HG02798 (cell line): ENCODE results near the gene MMAB.

Experiments used
- ATAC-seq: cut with Tn5 transposase; IDR thresholded peaks from one replicate; pipeline ENCODE4 v1.9.1; 2021; ENCODE audit warnings: mild to moderate bottlenecking; ENCODE audit not compliant: unreplicated experiment, poor library complexity

Gene MMAB

DNA sequence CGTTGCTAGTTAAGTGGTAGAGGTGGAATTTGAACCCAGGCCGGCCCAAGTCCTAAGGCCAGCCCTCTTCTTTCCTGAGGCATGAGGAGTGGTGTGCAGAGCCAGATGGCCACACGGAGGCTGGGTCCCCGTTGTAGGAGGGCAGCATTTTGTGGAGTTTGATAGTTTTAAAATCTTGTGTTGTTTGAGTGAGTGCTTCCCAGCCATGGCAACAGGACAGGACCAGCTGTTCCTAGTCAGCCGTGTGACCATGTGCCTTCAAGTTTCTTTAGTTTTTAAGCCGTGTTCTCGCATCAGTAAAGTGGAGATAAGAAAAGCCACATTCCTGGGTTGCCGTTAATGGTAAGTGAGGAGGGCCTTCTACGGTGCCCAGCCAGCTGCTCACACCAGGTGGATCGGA lies 51.5 kb downstream of the MMAB start:
- ATAC-seq = no peak

DNA sequence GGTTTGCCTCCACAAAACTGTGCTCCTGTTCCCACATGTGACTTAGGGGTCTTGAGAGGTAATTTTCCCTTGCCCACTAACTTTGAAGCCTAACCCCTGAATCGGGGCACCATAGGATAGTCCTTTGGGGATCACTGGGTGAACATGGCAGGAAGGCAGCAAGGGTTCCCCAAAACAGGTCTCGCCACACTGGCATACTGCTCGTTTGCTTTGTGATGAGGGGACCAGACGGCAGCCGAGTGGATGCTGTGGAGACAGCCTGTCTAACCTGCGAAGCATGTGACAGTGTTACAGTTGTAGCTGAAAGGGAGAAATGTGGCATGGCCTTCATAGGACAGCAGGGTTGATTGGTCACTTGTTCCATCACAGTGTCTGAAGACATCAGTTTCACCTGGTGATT lies 53.5 kb downstream of the MMAB start:
- ATAC-seq = no peak

DNA sequence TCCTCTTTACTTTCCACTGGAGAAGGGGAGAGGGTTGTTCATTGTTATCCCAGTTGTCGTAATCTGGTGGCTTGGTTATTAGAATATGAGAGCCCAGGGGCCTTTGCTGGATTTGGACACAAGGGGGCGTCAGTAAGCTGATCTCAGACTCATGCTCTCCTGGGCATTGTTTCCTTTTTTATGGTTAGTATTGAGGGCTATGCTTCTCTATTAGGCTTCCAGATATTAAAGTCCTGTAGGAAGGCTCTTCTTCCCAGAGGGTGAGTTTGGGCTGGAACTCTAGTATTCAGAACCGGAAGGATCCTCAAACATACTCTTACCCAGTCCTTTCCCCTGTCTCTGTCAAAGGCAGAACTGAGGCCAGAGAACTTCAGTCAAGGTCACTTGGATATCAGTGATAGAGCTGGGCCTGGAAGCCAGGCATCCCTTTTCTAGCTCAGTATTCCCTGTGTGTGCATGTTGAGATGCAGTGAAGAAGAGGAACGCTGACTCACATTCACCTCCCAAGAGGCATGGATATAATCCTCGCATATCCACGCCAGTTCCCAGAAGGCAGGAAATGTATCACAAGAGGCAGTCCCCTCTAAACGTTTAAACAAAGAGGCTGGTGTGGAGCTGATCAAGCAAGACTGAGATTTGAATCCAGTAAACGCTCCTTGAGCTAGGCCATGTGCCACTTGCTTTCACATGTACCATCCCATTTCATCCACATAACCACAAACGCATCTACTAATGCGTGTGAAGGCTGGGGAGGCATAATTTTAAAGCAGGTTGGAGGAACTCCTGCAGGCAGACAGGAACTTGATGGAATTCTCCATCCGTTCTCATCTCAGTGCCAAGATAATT lies 54.3 kb downstream of the MMAB start:
- no peak for ATAC-seq

DNA sequence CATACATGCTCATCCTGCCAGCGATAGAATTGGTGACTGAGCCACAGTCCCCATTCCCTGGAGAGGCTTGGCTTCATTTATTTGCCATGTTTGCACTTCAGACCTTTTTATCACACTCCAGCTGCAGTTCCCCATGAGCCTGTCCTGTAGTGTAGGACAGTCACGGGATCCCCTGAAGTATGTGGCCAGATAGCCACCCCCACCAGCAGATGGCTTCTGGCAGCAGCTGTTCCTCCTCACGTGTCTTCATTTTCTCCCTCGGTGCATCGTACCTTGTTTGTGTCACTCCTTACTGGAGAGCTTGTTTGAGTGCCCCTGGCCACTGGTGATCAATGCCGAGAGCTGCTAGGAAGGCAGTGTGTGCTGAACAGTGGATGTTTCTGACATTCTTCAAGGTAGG lies 55.7 kb downstream of the MMAB start:
- ATAC-seq = no peak

DNA sequence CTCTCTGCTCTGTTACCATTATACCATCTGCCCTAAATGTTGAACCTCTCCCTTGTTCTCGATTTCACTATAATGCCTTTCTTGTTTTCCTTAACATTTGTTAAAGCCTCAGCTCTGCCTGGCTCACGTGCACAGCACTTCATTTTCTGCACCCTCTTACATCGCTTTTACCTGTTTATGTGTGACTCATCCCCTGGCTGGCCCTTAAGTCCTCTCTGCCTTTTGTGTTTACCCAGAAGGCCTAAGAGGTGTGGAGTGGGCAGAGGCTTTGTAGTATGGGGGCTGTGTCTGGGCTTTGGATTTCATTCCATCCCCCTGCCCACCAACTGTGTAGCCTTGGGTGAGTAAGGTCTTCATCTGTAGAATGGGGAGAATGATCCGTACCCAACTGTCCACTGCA lies 59.3 kb downstream of the MMAB start:
- ATAC-seq = no peak

DNA sequence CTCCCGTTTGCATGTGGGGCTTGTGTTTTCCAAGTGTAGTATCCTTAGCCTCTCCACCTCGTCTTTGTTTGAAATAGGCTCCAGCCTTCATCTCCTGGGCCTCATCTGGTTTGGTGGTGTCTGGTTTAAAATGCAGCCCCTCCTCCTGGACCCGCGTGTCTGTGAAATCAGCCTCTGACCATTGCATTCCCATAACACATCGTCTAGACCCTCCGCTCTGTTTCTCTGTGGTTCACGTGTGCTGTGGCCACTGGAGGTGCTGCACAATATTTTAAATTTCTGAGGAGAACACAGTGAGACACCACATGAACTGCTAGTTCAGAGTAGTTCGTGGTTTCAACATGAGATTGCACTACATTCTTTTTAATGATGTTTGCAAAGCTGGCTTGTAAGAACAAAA lies 60.3 kb downstream of the MMAB start:
- no peak for ATAC-seq

DNA sequence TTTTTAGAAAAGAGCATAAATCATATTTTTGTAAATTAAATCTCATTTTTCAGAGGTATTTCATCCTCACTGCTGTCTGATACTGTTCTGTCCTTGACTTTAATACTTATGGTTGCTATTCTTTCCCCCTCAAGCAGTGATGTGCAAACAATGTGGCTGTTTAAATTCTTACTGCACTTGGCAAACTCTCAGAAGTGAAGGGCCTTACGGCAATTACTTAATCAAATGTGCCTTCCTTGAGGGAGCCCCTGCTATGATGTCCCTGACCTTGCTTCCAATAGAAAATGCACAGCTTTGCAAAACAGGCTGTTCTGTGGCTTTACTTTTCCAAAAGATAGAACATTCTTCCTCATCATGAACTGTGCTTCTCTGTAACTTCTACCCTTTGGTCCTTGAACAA lies 60.7 kb downstream of the MMAB start:
- ATAC-seq = no peak

DNA sequence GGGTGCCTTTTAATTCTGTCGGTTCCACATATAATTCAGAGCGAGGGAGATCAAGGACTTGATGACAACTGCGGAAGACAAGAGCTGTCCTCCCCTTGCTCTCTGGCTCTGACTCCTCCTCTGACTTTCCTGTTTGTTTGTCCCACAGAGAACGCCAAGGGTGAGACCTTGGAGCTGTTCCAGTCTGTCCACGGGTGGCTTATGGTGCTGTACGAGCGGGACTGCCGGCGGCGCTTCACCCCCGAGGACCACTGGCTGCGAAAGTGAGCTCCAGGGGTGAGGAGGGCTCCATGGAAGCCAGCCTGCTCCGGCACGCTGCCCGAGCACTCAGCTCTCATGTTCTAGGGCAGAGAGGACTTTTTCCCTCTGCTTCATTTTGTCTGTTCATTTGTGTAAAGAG lies 63.1 kb downstream of the MMAB start:
- no peak for ATAC-seq

DNA sequence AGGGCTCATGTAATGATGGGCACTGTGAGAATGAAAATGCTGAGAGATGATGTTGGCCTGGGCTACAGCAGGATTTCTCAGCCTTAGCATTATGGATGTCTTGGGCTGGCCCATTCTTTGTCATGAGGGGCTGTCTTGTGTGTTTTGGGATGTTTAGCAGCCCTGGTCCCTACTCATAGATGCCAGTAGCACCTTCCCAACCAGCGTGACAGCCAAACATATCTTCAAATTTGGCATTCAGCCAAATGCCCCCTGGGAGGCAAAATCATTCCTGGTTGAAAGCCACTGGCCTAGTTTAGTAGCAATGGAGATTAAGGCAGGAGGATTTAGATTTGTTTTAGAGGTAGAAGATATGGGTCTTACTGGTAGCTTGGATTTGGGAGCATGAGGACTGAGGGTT lies 69.2 kb downstream of the MMAB start:
- ATAC-seq = no peak
